GM12892 (cell line): ENCODE results near the gene CYREN.

Experiments used
- POLR2A ChIP-seq: IDR thresholded peaks from 2 replicates; pipeline ENCODE4 v1.6.1; 2011; ENCODE audit warnings: low read depth, low read length, control low read depth
- POLR2AphosphoS5 ChIP-seq: IDR thresholded peaks from 2 replicates; pipeline ENCODE4 v1.6.1; 2011; ENCODE audit warnings: low read depth, low read length, control low read depth
- TAF1 ChIP-seq: IDR thresholded peaks from 2 replicates; pipeline ENCODE4 v1.6.1; 2011; ENCODE audit warnings: low read depth, mild to moderate bottlenecking, control low read depth, low read length, borderline replicate concordance

DNA sequence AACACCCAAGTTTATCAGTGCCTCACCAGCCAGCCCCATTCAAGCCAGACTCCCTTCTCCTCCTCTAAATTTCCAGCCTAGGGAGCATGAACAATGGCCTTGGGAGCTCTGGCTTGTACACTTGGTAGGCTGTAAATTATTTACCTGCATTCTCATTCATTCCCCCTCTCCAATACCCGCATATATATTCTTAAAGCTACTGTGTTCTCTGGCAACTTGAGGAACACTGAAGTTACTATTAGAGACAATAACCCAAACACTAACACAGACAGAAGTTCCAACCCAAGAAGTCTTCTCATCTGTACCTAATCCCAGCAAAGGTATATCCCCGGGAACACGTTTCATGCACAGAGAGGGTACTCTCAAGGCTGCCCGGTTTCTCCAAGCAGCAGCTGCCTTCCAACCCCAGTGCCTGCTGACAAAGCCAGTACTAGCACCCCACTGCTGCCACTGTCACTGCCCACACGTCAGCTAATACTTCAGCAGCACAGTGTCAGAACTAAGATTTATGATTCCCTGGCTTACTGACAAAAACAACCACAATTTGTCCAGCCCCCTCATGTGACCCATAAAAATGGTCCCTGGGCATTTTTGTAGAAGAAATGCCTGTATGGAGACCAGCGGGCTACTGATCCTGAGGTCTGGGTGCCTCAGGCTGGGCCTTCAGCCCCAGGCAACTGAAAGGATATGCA lies 37.7 kb upstream of the CYREN start:
- TF ChIP-seq POLR2AphosphoS5 = no peak
- TF ChIP-seq POLR2A = no peak
- TF ChIP-seq TAF1 = no peak
